Mesodermal cell (in vitro differentiated cells): ENCODE measurements around the gene MRPL16.

ENCODE experiments used
- H3K27ac ChIP-seq: 2 replicates; pipeline ENCODE4 v1.7.0; 2013; ENCODE audit warnings: mild to moderate bottlenecking, low read depth, low read length, moderate library complexity; ENCODE audit not compliant: severe bottlenecking
- H3K36me3 ChIP-seq: 2 replicates; pipeline ENCODE4 v1.7.1; 2013; ENCODE audit warnings: mild to moderate bottlenecking, low read length, moderate library complexity; ENCODE audit not compliant: control insufficient read depth, insufficient read depth
- H3K4me1 ChIP-seq: one replicate; pipeline ENCODE4 v1.7.1; 2013; ENCODE audit warnings: mild to moderate bottlenecking, low read length; ENCODE audit not compliant: insufficient read depth, control insufficient read depth, poor library complexity, severe bottlenecking
- H3K4me3 ChIP-seq: 2 replicates; pipeline ENCODE4 v1.7.0; 2013; ENCODE audit warnings: low read length, control low read depth, mild to moderate bottlenecking; ENCODE audit not compliant: insufficient read depth, poor library complexity, severe bottlenecking; ENCODE audit errors: extremely low read depth
- H3K9me3 ChIP-seq: 2 replicates; pipeline ENCODE4 v1.7.1; 2013; ENCODE audit warnings: mild to moderate bottlenecking, low read length, moderate library complexity; ENCODE audit not compliant: control insufficient read depth
- WGBS, 2 experiments: methylation state at CpG; one replicate each; pipeline ENCODE4 v1.1.5; 2013; ENCODE audit warnings: missing lambda C conversion rate in 2 of 2; ENCODE audit not compliant: insufficient coverage in 2 of 2; 5-methylcytosine and 5-hydroxymethylcytosine counted together

The MRPL16 gene

DNA sequence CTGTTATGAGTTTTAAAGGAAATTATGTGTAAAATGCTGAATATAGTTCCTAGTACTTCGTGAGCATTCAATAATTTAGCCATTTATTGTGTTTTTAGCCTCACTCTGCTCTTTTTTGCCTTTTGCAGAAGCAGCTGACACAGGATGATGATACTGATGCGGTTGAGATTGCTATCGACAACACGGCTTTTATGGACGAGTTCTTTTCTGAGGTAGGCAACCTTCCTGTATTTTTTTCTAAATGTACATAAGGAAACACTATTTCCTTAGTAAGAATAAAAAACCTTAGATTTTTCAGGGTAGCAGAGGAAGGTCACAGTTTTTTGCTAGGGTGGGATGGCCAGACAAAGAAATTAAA, 37.5 kb downstream of the MRPL16 start:
- Histone ChIP-seq H3K36me3 (peaks cover 56% of the 10 kb centered on the region), H3K4me1 (peaks cover 21% of the 10 kb centered on the region), H3K27ac (no peak overlapping the region), H3K4me3 (no peak overlapping the region), H3K9me3 (no peaks in the 10 kb centered on the region)
- 88 to 100% methylated on average over 1 of the region's 5 CpGs for WGBS, 2 experiments

DNA sequence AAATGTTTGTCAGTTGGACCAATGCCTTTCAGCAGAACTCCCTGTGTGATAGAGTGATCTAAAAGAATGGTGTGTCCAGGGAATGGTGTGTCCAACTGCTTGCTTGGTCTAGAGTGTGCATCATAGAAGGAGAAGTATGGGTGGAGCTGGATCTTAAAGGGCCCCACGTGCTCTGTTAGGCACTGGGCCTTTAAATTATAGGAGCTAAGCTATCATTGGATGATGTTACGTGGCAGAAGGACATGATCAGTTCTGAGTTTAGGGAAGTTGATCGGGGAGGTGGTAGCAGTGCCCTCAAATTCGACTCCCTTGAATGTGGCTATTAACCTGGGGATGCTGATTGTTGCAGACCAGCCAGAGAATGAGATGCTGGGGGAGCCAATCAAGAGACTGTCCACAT, 39.0 kb downstream of the MRPL16 start:
- Histone ChIP-seq H3K4me3 (no peak overlapping the region), H3K36me3 (peaks cover 42% of the 10 kb centered on the region), H3K9me3 (no peaks in the 10 kb centered on the region), H3K27ac (no peak overlapping the region), H3K4me1 (peaks cover 16% of the 10 kb centered on the region)
- 95 to 100% methylated on average over 3 to 4 of the region's 4 CpGs for WGBS, 2 experiments

DNA sequence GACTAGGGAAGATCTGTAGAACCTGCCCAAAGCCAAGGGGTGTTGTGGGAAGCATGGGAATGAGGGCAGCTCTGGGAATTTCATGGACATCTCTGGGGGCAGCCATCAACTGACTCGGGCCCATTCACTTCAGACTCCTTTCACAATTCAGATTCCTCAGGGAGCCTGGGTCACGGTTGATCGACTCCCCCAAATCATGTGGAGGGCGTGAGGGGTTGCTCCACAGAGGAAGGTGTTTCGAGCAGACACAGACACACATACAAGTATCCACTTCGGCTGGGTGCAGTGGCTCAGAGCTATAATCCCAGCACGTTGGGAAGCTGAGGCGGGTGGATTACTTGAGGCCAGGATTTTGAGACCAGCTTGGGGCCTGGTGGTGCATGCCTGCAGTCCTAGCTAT, 39.7 kb downstream of the MRPL16 start:
- Histone ChIP-seq H3K4me3 (no peak overlapping the region), H3K9me3 (no peaks in the 10 kb centered on the region), H3K27ac (no peak overlapping the region), H3K36me3 (peaks cover 34% of the 10 kb centered on the region), H3K4me1 (peaks cover 12% of the 10 kb centered on the region)
- WGBS, 2 experiments, result 87 to 95% methylated on average over 5 to 7 of the region's 8 CpGs

DNA sequence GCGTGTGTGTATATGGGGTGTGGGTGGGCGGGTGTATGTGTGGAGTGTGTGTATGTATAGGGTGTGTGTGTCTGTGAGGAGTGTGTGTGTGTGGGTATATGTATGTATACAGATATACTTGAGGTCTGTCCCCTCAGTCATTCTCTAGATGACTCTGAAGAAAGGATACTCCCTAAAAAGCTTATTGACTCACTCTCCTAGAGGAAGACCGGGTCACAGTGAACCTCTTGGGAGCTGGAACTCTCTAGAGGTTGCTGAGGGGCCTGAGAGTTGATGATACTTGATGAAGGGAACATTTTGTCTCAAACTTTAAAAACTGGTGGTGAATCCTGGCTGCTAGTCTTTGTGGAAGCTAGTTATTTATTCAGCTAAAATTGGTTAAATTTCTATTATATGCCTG, 40.3 kb downstream of the MRPL16 start:
- no peaks in the 10 kb centered on the region for H3K9me3 ChIP-seq
- H3K4me3 ChIP-seq, result no peak overlapping the region
- no peak overlapping the region for H3K27ac ChIP-seq
- peaks cover 29% of the 10 kb centered on the region for H3K36me3 ChIP-seq
- peaks cover 10% of the 10 kb centered on the region for H3K4me1 ChIP-seq
- 100% methylated on average over 1 to 2 of the region's 3 CpGs for WGBS, 2 experiments

DNA sequence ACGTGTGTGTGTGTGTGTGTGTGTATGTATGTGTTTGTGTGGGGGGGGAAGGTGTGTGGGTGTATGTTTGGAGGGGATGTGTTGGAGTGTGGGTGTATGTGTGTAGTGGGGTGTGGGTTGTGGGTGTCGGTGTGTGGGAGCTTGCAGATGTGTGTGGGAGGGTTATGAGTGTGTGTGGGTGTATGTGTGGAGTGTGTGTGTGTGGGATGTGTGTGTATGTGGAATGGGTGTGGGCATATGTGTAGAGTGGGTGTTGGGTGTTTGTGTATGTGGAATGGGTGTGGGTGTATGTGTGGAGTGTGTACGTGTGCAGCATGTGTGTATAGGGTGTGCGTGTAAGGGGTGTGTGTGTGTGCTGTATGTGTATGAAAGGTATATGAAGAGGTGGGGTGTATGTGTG, 40.8 kb downstream of the MRPL16 start:
- Histone ChIP-seq H3K4me1 (peaks cover 9% of the 10 kb centered on the region), H3K4me3 (no peak overlapping the region), H3K36me3 (peaks cover 24% of the 10 kb centered on the region), H3K27ac (no peak overlapping the region), H3K9me3 (no peaks in the 10 kb centered on the region)
- WGBS, 2 experiments, result 87 to 92% methylated on average over 3 to 4 of the region's 4 CpGs

DNA sequence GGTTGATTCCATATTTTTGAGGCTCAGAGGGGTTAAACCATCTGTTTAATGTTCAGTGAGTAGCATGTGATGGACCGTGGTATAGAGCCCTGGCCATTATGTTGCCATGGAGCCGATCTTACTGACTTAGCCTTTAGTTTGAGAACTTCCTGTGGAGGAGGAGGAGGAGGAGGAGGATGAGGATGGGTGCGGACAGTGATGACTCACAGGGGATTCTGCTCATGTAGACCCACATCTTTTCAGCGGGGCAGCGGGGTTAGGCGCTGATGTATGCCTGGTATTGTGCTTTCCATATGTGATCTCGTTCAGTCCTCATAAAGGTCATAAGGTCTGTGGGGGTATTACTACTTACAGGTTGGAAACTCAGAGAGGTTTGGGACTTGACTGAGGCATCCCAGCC, 41.5 kb downstream of the MRPL16 start:
- no peaks in the 10 kb centered on the region for H3K9me3 ChIP-seq
- peaks cover 9% of the 10 kb centered on the region for H3K4me1 ChIP-seq
- H3K4me3 ChIP-seq, result no peak overlapping the region
- WGBS, 2 experiments, result 90 to 94% methylated on average over 7 of the region's 7 CpGs
- H3K36me3 ChIP-seq, result peaks cover 17% of the 10 kb centered on the region
- no peak overlapping the region for H3K27ac ChIP-seq

DNA sequence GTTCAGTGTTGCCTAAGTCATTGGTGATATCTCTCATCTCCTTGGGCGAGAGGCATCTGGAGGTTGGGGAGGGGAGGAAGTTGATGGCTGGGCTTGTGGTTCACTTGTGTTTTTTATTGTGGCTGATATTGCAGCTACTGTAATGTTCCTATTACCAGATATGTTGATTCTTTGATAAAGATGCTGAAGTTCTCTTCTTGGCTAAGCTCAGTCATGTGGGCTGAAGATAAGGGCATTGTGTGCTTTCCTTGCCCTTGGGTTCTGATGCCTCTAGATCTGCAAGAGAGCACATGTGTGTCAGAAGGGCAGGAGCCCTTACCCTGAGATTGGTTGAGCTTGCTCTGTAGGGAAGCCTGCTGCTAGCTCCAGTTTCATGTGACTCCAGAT, 43.4 kb downstream of the MRPL16 start:
- no peaks in the 10 kb centered on the region for H3K9me3 ChIP-seq
- WGBS, 2 experiments, result 100% methylated on average over 1 of the region's 1 CpG; no CpG with 5 or more reads in 1 of the 2 experiments
- H3K4me1 ChIP-seq, result peaks cover 9% of the 10 kb centered on the region
- peaks cover 11% of the 10 kb centered on the region for H3K36me3 ChIP-seq
- H3K27ac ChIP-seq, result no peak overlapping the region
- H3K4me3 ChIP-seq, result no peak overlapping the region

DNA sequence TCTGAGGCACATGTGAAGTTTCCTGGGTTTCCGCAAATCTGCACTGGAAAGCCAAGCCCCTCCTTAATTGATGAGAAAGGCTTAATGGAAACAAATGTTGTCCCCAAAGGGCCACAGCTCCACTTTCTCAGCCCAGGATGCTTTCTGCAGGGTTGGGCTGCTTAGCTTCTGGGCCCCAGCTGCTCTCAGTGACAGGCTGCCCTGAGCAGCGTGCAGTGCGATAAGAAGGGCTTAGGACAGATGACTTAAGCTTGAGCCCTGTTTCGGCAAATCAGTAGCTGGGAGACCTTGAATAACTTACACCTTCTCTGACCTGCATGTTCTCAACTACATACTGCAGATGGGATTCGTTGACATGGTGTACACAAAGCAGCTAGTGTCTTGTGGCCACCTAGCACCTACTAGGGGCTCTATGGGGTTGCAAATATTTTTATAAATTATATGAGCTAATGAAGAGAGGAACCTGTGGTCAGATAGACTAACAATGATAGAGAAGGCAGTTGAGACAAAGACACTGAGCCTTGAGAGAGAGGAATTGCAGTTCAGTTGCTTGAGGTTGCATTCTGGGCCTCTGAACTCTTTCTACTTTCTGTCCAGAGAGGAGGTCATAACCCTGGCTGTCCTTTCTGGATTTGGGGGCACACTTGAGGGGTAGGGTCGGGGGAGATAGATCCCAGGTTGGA, 43.9 kb downstream of the MRPL16 start:
- H3K4me1 ChIP-seq, result peaks cover 4% of the 10 kb centered on the region
- H3K4me3 ChIP-seq, result no peak overlapping the region
- H3K27ac ChIP-seq, result no peak overlapping the region
- 89% methylated on average over 4 of the region's 6 CpGs for WGBS, 2 experiments
- no peaks in the 10 kb centered on the region for H3K9me3 ChIP-seq
- peaks cover 15% of the 10 kb centered on the region for H3K36me3 ChIP-seq

DNA sequence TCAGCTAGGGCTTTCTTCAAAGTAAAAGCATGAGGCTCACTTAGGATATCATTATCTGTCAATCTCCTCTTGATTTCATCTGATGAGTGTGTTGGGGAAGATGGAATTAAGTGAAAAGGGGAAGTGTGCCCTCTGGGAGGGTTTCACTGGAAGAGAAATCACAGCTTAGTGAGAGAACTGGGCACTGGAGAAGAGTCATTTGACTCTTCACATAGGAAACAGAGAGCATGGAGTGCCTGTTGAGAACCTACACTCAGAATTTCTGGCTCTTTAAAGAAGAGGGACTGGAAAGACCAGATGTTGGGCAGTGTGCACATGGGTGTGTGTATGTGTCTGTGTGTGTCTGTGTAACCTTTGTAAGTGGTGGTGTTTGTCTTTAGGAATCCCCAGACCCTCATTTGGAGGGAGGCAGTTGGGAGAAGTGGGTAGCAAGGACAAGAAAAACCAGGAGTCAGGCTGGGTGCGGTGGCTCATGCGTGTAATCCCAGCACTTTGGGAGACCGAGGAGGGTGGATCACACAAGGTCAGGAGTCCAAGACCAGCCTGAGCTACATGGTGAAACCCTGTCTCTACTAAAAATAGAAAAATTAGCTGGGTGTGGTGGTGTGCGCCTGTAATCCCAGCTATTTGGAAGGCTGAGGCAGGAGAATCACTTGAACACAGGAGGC, 45.4 kb downstream of the MRPL16 start:
- H3K9me3 ChIP-seq, result no peaks in the 10 kb centered on the region
- H3K4me1 ChIP-seq, result peaks cover 4% of the 10 kb centered on the region
- 83 to 94% methylated on average over 4 of the region's 4 CpGs for whole genome bisulfite sequencing, 2 experiments
- H3K4me3 ChIP-seq, result no peak overlapping the region
- peaks cover 27% of the 10 kb centered on the region for H3K36me3 ChIP-seq
- no peak overlapping the region for H3K27ac ChIP-seq

DNA sequence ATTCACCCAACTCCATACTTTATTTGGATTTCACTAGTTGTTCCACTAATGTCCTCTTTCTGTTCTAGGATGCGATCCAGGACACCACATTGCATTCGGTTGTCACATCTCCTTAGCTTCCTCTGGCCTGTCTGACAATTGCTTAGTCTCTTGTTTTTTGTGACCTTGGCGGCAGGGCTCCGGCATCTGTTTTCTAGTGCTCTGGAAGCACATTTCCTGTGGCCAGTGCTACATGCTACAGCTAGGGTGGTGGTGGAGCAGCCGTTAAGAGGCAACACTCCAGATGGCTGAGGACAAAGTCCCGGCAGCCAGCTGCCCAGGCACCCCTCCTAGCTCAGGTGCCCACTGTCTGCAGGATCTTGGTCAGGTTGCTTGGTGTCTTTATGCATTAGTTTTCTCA, 48.6 kb downstream of the MRPL16 start:
- Histone ChIP-seq H3K9me3 (no peaks in the 10 kb centered on the region), H3K4me3 (no peak overlapping the region), H3K27ac (no peak overlapping the region), H3K36me3 (peaks cover 42% of the 10 kb centered on the region), H3K4me1 (peaks cover 7% of the 10 kb centered on the region)
- WGBS, 2 experiments, result 92 to 95% methylated on average over 6 of the region's 6 CpGs

DNA sequence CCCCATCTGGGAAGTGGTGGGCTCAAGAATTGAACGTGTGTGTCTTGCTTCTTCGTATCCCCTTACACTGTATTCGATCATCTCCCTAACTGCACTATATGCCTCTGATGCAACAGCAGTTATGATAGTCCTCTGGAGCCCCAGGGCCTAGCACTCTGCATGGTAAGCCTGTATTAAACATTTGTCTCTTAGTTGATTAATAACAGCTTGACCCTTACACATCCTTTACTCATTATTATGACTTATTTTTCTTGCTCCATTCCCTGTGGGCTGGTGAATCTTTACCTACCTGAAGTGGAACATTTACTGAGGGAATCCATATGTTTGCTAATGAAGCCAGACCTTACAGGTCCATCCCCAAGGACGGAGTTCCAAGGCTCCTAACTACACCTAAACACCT, 49.8 kb downstream of the MRPL16 start:
- WGBS, 2 experiments, result 93% methylated on average over 4 of the region's 4 CpGs; no CpG with 5 or more reads in 1 of the 2 experiments
- peaks cover 42% of the 10 kb centered on the region for H3K36me3 ChIP-seq
- no peaks in the 10 kb centered on the region for H3K9me3 ChIP-seq
- peaks cover 6% of the 10 kb centered on the region for H3K4me1 ChIP-seq
- H3K27ac ChIP-seq, result no peak overlapping the region
- H3K4me3 ChIP-seq, result no peak overlapping the region
